ENCODE results near the gene NUDT3.

Gene NUDT3

GRCh38 chr6:34235307-34236130 is 156.9 kb downstream of the NUDT3 start:
- Mint-ChIP-seq H3K27me3 (no peaks in the 10 kb centered on the region), H3K4me3 (peak overlapping the region; percentile 93 to 94), H3K9me3 (no peaks in the 10 kb centered on the region), H3K4me1 (peaks cover 43% of the 10 kb centered on the region), H3K27ac (peak overlapping the region; percentile 96 to 98)
- peak; percentile 65 to 70 for DNase-seq
- peak; percentile 59 for ATAC-seq

- Mint-ChIP-seq H3K4me3 (peak overlapping the region; percentile 37 to 53), H3K27ac (peak overlapping the region; percentile 27 to 70)
- no peak for DNase-seq
These were observed 157.7 kb downstream of the NUDT3 start for GRCh38 chr6:34234667-34235306.

GRCh38 chr6:34233867-34234266 is 158.6 kb downstream of the NUDT3 start:
- Mint-ChIP-seq H3K4me1 (peaks cover 33% of the 10 kb centered on the region), H3K4me3 (no peak overlapping the region), H3K27me3 (no peaks in the 10 kb centered on the region), H3K9me3 (no peaks in the 10 kb centered on the region), H3K27ac (no peak overlapping the region)
- no peak for DNase-seq
- no peak for ATAC-seq

More at GRCh38 chr6:34234667-34235306, 157.7 kb downstream of the NUDT3 start:
- Mint-ChIP-seq H3K9me3 (no peaks in the 10 kb centered on the region), H3K27me3 (no peaks in the 10 kb centered on the region), H3K4me1 (peaks cover 36% of the 10 kb centered on the region)
- ATAC-seq, result no peak

- ATAC-seq (no peak), DNase-seq (no peak)
- Mint-ChIP-seq H3K9me3 (no peaks in the 10 kb centered on the region), H3K27me3 (no peaks in the 10 kb centered on the region), H3K4me1 (peaks cover 36% of the 10 kb centered on the region), H3K27ac (no peak overlapping the region), H3K4me3 (no peak overlapping the region)
These were observed 159.6 kb downstream of the NUDT3 start for GRCh38 chr6:34232901-34233300.

GRCh38 chr6:34231566-34232336 is 160.7 kb downstream of the NUDT3 start:
- Mint-ChIP-seq H3K4me1 (peaks cover 47% of the 10 kb centered on the region), H3K27me3 (no peaks in the 10 kb centered on the region), H3K27ac (no peak overlapping the region), H3K4me3 (no peak overlapping the region), H3K9me3 (no peaks in the 10 kb centered on the region)
- ATAC-seq (no peak), DNase-seq (no peak)

GRCh38 chr6:34230653-34231371 is 161.7 kb downstream of the NUDT3 start:
- ATAC-seq, result no peak
- H3K4me3 Mint-ChIP-seq, result no peak overlapping the region
- no peaks in the 10 kb centered on the region for H3K9me3 Mint-ChIP-seq
- H3K27ac Mint-ChIP-seq, result no peak overlapping the region
- DNase-seq, result no peak
- H3K27me3 Mint-ChIP-seq, result no peaks in the 10 kb centered on the region
- peaks cover 49% of the 10 kb centered on the region for H3K4me1 Mint-ChIP-seq

GRCh38 chr6:34229877-34230276 is 162.6 kb downstream of the NUDT3 start:
- H3K27ac Mint-ChIP-seq, result no peak overlapping the region
- no peaks in the 10 kb centered on the region for H3K27me3 Mint-ChIP-seq
- no peaks in the 10 kb centered on the region for H3K9me3 Mint-ChIP-seq
- DNase-seq, result no peak
- peaks cover 50% of the 10 kb centered on the region for H3K4me1 Mint-ChIP-seq
- no peak for ATAC-seq
- no peak overlapping the region for H3K4me3 Mint-ChIP-seq

Measured in stimulated activated naive CD8-positive, alpha-beta T cell treated with anti-CD3 and anti-CD28 coated beads, Interleukin-15, amount 100 ng/mL, for 72 hours (primary cell).